ENCODE data around the gene LIPC.

DNA sequence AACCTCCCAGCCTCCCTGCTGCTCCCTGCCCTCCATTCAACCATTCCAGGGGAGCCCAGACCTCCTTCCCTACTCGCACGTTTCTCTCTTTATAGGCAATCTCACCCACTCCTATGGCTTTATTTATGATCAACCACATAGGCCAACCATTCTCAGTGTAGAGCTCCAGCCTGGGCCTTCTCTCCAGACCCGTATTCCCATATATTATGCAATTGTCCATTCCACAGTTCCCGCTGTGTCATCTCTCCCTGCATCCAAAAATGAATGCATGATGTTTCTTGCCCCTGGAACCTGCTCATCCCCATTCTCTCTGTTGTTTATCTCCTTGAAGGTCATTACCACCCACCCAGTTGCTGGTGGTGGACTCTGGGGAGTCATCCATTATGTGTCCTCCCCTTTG is 140.7 kb downstream of the LIPC start:
- TF ChIP-seq GATA2 (IDR thresholded peaks at IDR 0.05; ENCODE audit: low read depth, low read length) = no peak
- TF ChIP-seq GATA3 (IDR thresholded peaks at IDR 0.05; ENCODE audit: low read depth, low read length) = no peak
